HepG2 (cell line): Measurements from ENCODE around the gene COL9A3. TPM values are rescaled to one million over a fixed set of nuclear protein-coding genes. Genes with fewer than 3 reads are reported as not detected.

ENCODE experiments used
- MTA1 ChIP-seq: sonication (generic); formaldehyde crosslinking; IDR thresholded peaks from 2 replicates; pipeline ENCODE4 v1.4.0; 2020; ENCODE audit warnings: missing genetic modification reagents, mild to moderate bottlenecking, borderline replicate concordance
- MTF1 ChIP-seq: sonication (generic); formaldehyde crosslinking; IDR thresholded peaks from 2 replicates; pipeline ENCODE4 v1.5.0; 2020; ENCODE audit warnings: missing genetic modification reagents
- NFYC ChIP-seq: IDR thresholded peaks from 2 replicates; pipeline ENCODE4 v1.6.1; 2016; ENCODE audit warnings: missing genetic modification reagents, missing compliant biosample characterization
- PAF1 ChIP-seq: IDR thresholded peaks from 2 replicates; pipeline ENCODE4 v1.6.1; 2016; ENCODE audit warnings: missing genetic modification reagents, missing compliant biosample characterization
- RAD21 ChIP-seq: fragments of 450-650 bp; formaldehyde crosslinking; IDR thresholded peaks from 2 replicates; pipeline ENCODE4 v1.5.0; 2020; ENCODE audit warnings: mild to moderate bottlenecking
- SIN3A ChIP-seq: IDR thresholded peaks from 2 replicates; pipeline ENCODE4 v1.6.1; 2011; ENCODE audit warnings: low read depth, mild to moderate bottlenecking, control low read depth, low read length, borderline replicate concordance
- SP1 ChIP-seq, 2 experiments: fragments of 450-650 bp in 1 of 2; sonication (generic) in 1 of 2; formaldehyde crosslinking in 1 of 2; IDR thresholded peaks; 2 replicates each; pipeline versions ENCODE4 v1.4.0 to v1.6.1; 2016 to 2020; ENCODE audit warnings: missing genetic modification reagents in 1 of 2
- XRCC5 ChIP-seq: fragments of 200-400 bp; formaldehyde crosslinking; optimal IDR thresholded peaks from 2 replicates; pipeline ENCODE3; 2017; ENCODE audit warnings: mild to moderate bottlenecking, low read length
- ZFP36 ChIP-seq: fragments of 150-350 bp; IDR thresholded peaks from 2 replicates; pipeline ENCODE4 v1.6.1; 2018; ENCODE audit warnings: borderline replicate concordance, low read length, low read depth; ENCODE audit not compliant: partially characterized antibody
- ZNF513 ChIP-seq: sonication (generic); formaldehyde crosslinking; conservative IDR thresholded peaks from 2 replicates; pipeline ENCODE4 v1.5.0; 2020; ENCODE audit warnings: missing genetic modification reagents
- ZNF552 ChIP-seq: sonication (generic); formaldehyde crosslinking; IDR thresholded peaks from 2 replicates; pipeline ENCODE4 v1.9.0; 2022; ENCODE audit warnings: missing genetic modification reagents, mild to moderate bottlenecking, borderline replicate concordance
- ZNF629 ChIP-seq: sonication (generic); formaldehyde crosslinking; conservative IDR thresholded peaks from 2 replicates; pipeline ENCODE4 v1.5.0; 2020; ENCODE audit warnings: missing genetic modification reagents
- ZSCAN31 ChIP-seq: sonication (generic); formaldehyde crosslinking; IDR thresholded peaks from 2 replicates; pipeline ENCODE4 v1.5.0; 2020; ENCODE audit warnings: low read depth, mild to moderate bottlenecking, missing genetic modification reagents
- polyA plus RNA-seq, 8 experiments: library from polyadenylated mRNA; depleted of rRNA in 3 of 8; stranded (reverse) in 7 of 8; unstranded in 1 of 8; fragments of >200 nt; fragmentation: Illumina TruSeq in 4 of 8; extraction: Trizol in 4 of 8; gene quantifications; 2 replicates each; pipeline versions ENCODE4 v1.2.1 to v1.2.3, GENCODE V29; 2011 to 2016; ENCODE audit warnings: low read depth in 4 of 8, missing spikeins in 1 of 8, mixed read lengths in 1 of 8; ENCODE audit not compliant: insufficient read depth in 1 of 8
- total RNA-seq, 5 experiments: library from RNA; depleted of rRNA; stranded (reverse); fragments of >200 nt; fragmentation: Illumina TruSeq; extraction: Trizol; gene quantifications; 2 replicates each; pipeline ENCODE4 v1.2.3, GENCODE V29; 2016; ENCODE audit warnings: low read depth in 1 of 5
- TF ChIP-seq, protein P1 (sequence below): sonication (generic); formaldehyde crosslinking; IDR thresholded peaks from 2 replicates; pipeline ENCODE4 v1.8.0; 2022; ENCODE audit warnings: missing genetic modification reagents, mild to moderate bottlenecking, borderline replicate concordance
- TF ChIP-seq, protein P2 (sequence below): sonication (generic); formaldehyde crosslinking; IDR thresholded peaks from 2 replicates; pipeline ENCODE4 v1.4.0; 2020; ENCODE audit warnings: missing genetic modification reagents

The COL9A3 gene
- total and polyA plus RNA-seq, 2 of the 13 experiments (the other 11 are each of a cell fraction or from before 2014, with no cell fraction given), result 155 to 204 TPM

DNA sequence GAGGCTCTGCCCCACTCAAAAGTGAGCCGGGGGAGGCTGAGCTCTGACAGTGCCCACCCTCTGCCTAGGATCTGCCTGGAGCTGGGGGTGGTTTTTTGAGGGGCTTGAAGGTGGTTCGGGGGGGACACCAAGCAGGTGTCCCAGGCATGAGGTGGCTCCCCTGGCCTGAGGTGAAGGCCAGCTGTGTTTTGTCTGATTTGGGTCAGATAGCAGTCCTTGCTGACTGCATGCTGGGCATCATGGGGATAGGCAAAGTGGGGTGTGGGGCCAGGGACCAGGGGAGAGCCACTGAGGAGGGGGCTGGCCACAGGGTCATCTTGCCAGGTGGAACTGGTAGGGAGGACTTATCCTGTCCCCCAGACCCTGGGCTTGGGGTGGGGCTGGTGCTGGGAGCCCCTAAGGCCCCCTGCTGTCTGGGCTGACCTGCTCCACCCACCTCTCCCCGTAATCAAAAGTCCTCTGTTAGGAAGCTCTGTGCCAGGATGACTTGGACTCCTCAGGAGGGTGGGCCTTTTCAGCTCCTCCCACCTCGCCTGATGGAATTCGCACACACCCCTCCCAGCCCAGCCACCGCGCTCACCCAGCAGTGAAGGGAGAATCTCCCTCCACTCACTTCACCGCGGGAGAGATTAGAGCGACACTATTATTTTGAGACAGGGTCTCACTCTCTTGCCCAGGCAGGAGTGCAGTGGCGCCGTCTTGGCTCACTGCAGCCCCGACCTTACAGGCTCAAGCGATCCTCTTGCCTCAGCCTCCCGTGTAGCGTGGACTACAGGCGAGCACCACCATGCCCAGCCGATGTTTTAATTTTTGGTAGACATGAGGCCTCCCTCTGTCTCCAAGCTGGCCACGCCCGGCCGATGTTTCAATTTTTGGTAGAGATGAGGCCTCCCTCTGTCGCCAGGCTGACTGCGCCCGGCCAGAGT, 1.5 kb upstream of the COL9A3 start (continued):
- TF ChIP-seq, protein P1, sequence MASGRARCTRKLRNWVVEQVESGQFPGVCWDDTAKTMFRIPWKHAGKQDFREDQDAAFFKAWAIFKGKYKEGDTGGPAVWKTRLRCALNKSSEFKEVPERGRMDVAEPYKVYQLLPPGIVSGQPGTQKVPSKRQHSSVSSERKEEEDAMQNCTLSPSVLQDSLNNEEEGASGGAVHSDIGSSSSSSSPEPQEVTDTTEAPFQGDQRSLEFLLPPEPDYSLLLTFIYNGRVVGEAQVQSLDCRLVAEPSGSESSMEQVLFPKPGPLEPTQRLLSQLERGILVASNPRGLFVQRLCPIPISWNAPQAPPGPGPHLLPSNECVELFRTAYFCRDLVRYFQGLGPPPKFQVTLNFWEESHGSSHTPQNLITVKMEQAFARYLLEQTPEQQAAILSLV, result no peak; the same call in 1 of the 2 replicates
- TF ChIP-seq ZNF629 (no peak), MTA1 (CRISPR knock-in tag) (no peak), ZSCAN31 (CRISPR knock-in tag) (0 out of 2 replicates have a peak, but pooled peaks have one; percentile 41), RAD21 (CRISPR knock-in tag) (no peak; the same call in none of the 2 replicates), ZNF552 (CRISPR knock-in tag) (no peak), PAF1 (no peak), XRCC5 (peak; percentile 63), ZFP36 (no peak), NFYC (no peak), SIN3A (0 out of 2 replicates have a peak, but pooled peaks have one; percentile 13), MTF1 (no peak), ZNF513 (CRISPR knock-in tag) (no peak), SP1 (IDR thresholded peaks at IDR 0.05) (no peak), SP1 (CRISPR knock-in tag; IDR thresholded peaks at IDR 0.05) (no peak; the same call in 1 of the 2 replicates)
- TF ChIP-seq, protein P2, sequence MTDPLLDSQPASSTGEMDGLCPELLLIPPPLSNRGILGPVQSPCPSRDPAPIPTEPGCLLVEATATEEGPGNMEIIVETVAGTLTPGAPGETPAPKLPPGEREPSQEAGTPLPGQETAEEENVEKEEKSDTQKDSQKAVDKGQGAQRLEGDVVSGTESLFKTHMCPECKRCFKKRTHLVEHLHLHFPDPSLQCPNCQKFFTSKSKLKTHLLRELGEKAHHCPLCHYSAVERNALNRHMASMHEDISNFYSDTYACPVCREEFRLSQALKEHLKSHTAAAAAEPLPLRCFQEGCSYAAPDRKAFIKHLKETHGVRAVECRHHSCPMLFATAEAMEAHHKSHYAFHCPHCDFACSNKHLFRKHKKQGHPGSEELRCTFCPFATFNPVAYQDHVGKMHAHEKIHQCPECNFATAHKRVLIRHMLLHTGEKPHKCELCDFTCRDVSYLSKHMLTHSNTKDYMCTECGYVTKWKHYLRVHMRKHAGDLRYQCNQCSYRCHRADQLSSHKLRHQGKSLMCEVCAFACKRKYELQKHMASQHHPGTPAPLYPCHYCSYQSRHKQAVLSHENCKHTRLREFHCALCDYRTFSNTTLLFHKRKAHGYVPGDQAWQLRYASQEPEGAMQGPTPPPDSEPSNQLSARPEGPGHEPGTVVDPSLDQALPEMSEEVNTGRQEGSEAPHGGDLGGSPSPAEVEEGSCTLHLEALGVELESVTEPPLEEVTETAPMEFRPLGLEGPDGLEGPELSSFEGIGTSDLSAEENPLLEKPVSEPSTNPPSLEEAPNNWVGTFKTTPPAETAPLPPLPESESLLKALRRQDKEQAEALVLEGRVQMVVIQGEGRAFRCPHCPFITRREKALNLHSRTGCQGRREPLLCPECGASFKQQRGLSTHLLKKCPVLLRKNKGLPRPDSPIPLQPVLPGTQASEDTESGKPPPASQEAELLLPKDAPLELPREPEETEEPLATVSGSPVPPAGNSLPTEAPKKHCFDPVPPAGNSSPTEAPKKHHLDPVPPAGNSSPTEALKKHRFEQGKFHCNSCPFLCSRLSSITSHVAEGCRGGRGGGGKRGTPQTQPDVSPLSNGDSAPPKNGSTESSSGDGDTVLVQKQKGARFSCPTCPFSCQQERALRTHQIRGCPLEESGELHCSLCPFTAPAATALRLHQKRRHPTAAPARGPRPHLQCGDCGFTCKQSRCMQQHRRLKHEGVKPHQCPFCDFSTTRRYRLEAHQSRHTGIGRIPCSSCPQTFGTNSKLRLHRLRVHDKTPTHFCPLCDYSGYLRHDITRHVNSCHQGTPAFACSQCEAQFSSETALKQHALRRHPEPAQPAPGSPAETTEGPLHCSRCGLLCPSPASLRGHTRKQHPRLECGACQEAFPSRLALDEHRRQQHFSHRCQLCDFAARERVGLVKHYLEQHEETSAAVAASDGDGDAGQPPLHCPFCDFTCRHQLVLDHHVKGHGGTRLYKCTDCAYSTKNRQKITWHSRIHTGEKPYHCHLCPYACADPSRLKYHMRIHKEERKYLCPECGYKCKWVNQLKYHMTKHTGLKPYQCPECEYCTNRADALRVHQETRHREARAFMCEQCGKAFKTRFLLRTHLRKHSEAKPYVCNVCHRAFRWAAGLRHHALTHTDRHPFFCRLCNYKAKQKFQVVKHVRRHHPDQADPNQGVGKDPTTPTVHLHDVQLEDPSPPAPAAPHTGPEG (CRISPR knock-in tag), result no peak
